HL-60 (cell line): ENCODE measurements around the gene MED31.
A peak's percentile ranks its signal among the peaks of the same experiment; 100 is the strongest.

Experiments
- DNase-seq, 2 experiments: peaks; one replicate each; pipeline ENCODE4 v3.0.0-alpha.2; 2010 to 2020; ENCODE audit warnings: low read depth in 1 of 2, low spot score in 1 of 2
- H3K27ac ChIP-seq: fragments of 250-450 bp; sonication (Bioruptor Pico); replicated peaks from 2 replicates; pipeline ENCODE4 v1.5.1; 2020; ENCODE audit warnings: mild to moderate bottlenecking, moderate library complexity
- H3K27me3 ChIP-seq: fragments of 250-450 bp; sonication (Bioruptor Pico); 2 replicates; pipeline ENCODE4 v1.5.1; 2021; ENCODE audit warnings: mild to moderate bottlenecking, moderate library complexity; ENCODE audit not compliant: insufficient read depth, poor library complexity, severe bottlenecking
- H3K4me3 ChIP-seq: replicated peaks from 2 replicates; pipeline ENCODE4 v1.5.1; 2011; ENCODE audit warnings: mild to moderate bottlenecking, control low read depth, low read length; ENCODE audit not compliant: insufficient read depth
- GABPA ChIP-seq: IDR thresholded peaks from 2 replicates; pipeline ENCODE4 v1.6.1; 2012; ENCODE audit warnings: low read depth
- POLR2AphosphoS5 ChIP-seq: IDR thresholded peaks from 2 replicates; pipeline ENCODE4 v1.6.1; 2012; ENCODE audit warnings: low read depth
- SPI1 ChIP-seq: IDR thresholded peaks from 2 replicates; pipeline ENCODE4 v1.6.1; 2012; ENCODE audit warnings: low read depth, mild to moderate bottlenecking, borderline replicate concordance
- long read RNA-seq: library from polyadenylated mRNA; unstranded; transcript quantifications from one replicate; pipeline ENCODE4 v2.0.0, GENCODE V29; 2020
- TF ChIP-seq, protein P1 (sequence below): IDR thresholded peaks from 2 replicates; pipeline ENCODE4 v1.6.1; 2012; ENCODE audit warnings: low read depth; ENCODE audit not compliant: insufficient replicate concordance
- TF ChIP-seq, protein P2 (sequence below): IDR thresholded peaks from one replicate; pipeline ENCODE4 v1.5.1; 2011; ENCODE audit warnings: low read length, control low read depth, inconsistent platforms; ENCODE audit not compliant: insufficient read depth

Gene MED31
- long read RNA-seq, transcript MED31-204 (2 exons, 620 nt), result major isoform, 16 of 21 reads
- long read RNA-seq, partial matches to known transcripts, result 0 of 21 reads
- long read RNA-seq, other reads (novel, unspliced or antisense), result 4 of 21 reads

DNA sequence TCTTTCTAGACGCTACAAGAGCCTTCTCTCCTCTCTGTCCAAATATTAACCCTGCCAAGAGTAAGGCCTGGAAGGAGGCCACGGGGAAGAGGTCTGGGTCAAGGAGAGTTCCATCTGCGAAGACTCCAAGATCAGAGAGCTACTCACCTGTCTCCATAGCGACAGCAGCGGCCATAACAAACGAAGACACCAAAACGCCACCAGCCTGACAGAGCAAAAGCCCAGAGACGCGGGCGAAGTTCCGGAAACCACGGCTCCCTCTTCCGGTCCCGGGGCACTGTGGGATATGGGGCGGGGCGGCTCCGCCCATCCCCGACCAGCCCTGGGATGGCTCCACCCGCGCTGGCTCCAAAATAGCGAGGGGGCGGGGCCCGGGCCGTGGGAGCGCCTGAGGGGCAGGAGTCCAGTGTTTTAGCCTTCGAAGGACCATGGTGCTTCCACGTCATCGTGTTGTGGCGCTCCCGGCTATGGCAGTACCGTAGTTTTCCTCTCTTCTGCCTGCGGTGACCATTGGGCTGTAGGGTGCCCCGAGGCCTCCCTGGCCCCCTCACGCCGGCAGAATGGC, at the start of gene MED31, which contains the start of gene C17orf100:
Gene MED31 (minus strand): TSS at position 252 of the 565 bp plus-strand sequence. CDS start 77 bp downstream, at position 175.
Gene C17orf100 (plus strand): TSS at position 409 of the 565 bp plus-strand sequence. CDS start 152 bp downstream, at position 561.
- H3K4me3 ChIP-seq, result peak within 1 kb of the TSS; percentile 55
- TF ChIP-seq GABPA (peak; percentile 72), POLR2AphosphoS5 (peak; percentile 53)
- TF ChIP-seq, protein P1, sequence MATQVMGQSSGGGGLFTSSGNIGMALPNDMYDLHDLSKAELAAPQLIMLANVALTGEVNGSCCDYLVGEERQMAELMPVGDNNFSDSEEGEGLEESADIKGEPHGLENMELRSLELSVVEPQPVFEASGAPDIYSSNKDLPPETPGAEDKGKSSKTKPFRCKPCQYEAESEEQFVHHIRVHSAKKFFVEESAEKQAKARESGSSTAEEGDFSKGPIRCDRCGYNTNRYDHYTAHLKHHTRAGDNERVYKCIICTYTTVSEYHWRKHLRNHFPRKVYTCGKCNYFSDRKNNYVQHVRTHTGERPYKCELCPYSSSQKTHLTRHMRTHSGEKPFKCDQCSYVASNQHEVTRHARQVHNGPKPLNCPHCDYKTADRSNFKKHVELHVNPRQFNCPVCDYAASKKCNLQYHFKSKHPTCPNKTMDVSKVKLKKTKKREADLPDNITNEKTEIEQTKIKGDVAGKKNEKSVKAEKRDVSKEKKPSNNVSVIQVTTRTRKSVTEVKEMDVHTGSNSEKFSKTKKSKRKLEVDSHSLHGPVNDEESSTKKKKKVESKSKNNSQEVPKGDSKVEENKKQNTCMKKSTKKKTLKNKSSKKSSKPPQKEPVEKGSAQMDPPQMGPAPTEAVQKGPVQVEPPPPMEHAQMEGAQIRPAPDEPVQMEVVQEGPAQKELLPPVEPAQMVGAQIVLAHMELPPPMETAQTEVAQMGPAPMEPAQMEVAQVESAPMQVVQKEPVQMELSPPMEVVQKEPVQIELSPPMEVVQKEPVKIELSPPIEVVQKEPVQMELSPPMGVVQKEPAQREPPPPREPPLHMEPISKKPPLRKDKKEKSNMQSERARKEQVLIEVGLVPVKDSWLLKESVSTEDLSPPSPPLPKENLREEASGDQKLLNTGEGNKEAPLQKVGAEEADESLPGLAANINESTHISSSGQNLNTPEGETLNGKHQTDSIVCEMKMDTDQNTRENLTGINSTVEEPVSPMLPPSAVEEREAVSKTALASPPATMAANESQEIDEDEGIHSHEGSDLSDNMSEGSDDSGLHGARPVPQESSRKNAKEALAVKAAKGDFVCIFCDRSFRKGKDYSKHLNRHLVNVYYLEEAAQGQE, result no peak
- TF ChIP-seq, protein P2, sequence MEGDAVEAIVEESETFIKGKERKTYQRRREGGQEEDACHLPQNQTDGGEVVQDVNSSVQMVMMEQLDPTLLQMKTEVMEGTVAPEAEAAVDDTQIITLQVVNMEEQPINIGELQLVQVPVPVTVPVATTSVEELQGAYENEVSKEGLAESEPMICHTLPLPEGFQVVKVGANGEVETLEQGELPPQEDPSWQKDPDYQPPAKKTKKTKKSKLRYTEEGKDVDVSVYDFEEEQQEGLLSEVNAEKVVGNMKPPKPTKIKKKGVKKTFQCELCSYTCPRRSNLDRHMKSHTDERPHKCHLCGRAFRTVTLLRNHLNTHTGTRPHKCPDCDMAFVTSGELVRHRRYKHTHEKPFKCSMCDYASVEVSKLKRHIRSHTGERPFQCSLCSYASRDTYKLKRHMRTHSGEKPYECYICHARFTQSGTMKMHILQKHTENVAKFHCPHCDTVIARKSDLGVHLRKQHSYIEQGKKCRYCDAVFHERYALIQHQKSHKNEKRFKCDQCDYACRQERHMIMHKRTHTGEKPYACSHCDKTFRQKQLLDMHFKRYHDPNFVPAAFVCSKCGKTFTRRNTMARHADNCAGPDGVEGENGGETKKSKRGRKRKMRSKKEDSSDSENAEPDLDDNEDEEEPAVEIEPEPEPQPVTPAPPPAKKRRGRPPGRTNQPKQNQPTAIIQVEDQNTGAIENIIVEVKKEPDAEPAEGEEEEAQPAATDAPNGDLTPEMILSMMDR, result no peak
- H3K27me3 ChIP-seq, result no peaks in the 10 kb centered on the region
- DNase-seq, result peak; percentile 77 to 89
- H3K27ac ChIP-seq, result peak within 1 kb of the TSS; percentile 96

- TF ChIP-seq GABPA (no peak), SPI1 (no peak)
- no peak for DNase-seq
- H3K27me3 ChIP-seq, result no peaks in the 10 kb centered on the region
These were observed 49.5 kb upstream of the MED31 start for GRCh38 chr17:6700948-6701307.

DNA sequence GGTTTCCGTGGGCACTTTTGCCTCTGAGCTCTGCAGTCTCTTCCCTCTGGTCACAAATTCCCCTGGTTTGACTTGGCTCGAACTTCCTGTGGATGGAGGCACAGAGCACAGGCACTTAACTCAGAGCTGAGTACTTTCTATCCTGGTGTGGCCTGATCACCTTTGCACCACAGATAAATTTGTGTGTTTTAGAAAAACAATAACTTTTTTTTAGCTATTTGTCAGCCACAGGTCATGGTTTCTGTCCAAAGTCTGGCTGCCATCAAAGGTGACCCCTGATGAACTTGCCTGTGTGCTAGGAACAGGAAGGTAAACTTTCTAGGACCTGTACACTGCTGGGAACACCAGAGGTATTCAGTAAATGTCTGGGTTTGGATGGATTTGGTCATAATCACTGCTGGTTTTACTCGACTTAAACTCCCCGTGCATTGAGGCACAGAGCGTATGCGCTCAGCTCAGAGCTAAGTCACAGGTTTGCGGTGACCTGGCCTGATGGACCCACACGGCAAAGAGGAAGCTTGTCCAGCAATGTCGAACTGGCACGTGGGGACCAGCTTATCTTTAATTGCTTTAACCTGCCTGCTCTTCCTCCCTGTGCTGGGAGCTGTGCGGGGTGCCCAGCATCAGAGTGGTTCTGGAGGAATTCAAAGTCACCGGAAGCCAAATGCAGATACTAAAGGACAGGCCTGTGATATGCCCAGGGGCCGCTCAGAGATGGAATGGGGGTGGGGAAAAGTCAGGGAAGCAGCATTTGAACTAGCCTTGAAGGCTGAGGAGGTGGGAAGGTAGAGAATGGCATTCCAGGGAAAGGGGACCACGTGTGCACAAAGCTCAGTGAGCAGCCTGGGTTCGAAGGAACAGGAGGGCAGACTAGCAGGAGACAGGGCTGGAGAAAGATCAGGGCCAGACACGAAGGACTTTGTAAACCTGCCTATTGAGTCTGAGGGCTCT, 48.9 kb upstream of the MED31 start:
- DNase-seq, result no peak
- TF ChIP-seq POLR2AphosphoS5 (no peak), SPI1 (no peak), GABPA (no peak)
- TF ChIP-seq, protein P2, result no peak
- TF ChIP-seq, protein P1, result no peak
- Histone ChIP-seq H3K4me3 (no peak overlapping the region), H3K27me3 (no peaks in the 10 kb centered on the region), H3K27ac (no peak overlapping the region)

More at GRCh38 chr17:6700948-6701307, 49.5 kb upstream of the MED31 start:
- Histone ChIP-seq H3K27ac (no peak overlapping the region), H3K4me3 (no peak overlapping the region)

GRCh38 chr17:6698004-6698403, 46.6 kb upstream of the MED31 start:
- no peak for TF ChIP-seq SPI1
- TF ChIP-seq, protein P2, result no peak
- no peak for TF ChIP-seq GABPA
- TF ChIP-seq, protein P1, result no peak
- TF ChIP-seq POLR2AphosphoS5, result no peak
- no peak for DNase-seq

More at GRCh38 chr17:6698004-6698403, 46.6 kb upstream of the MED31 start:
- Histone ChIP-seq H3K4me3 (no peak overlapping the region), H3K27ac (no peak overlapping the region), H3K27me3 (no peaks in the 10 kb centered on the region)
